LHCN-M2 (cell line): ENCODE data around the gene OR1E2. TPM values are rescaled to one million over a fixed set of nuclear protein-coding genes. Genes with fewer than 3 reads are reported as not detected.
"Not testable (repeated sequence)": the region's sequence is repeated elsewhere in the genome, so short reads cannot be mapped to it uniquely, and the experiment has no call there.

ENCODE experiments used
- DNase-seq: peaks from one replicate; pipeline ENCODE4 v3.0.0-alpha.2; 2012; ENCODE audit warnings: low read depth
- total RNA-seq: library from RNA; depleted of rRNA; stranded (reverse); fragments of >200 nt; gene quantifications from 2 replicates; pipeline ENCODE4 v1.2.3, GENCODE V29; 2014; rRNA removed

The OR1E2 gene
- total RNA-seq, 1 experiment from 2014 or later, result not detected

GRCh38 chr17:3397801-3398200 is 35.8 kb downstream of the OR1E2 start:
- not testable (repeated sequence) for DNase-seq

GRCh38 chr17:3389791-3390190 is 43.9 kb downstream of the OR1E2 start:
- no peak for DNase-seq

- DNase-seq, result no peak
Observed at GRCh38 chr17:3385869-3386816, 47.5 kb downstream of the OR1E2 start, which contains the start of gene OR3A2. OR3A2 (minus strand) TSS chr17:3386308.

Other genes starting within 250 kb of the OR1E2 start
- gene OR1A2, start 236.3 kb downstream of the OR1E2 start, total RNA-seq, result not detected in 2 replicates
- gene OR1A1, start 226.2 kb downstream of the OR1E2 start, total RNA-seq, result not detected in 2 replicates
- gene OR3A1, start 135.5 kb downstream of the OR1E2 start, total RNA-seq, result not detected in 2 replicates
- gene OR3A2, start 47.5 kb downstream of the OR1E2 start, total RNA-seq, result not detected in 2 replicates
- gene OR1E1, start 35.4 kb downstream of the OR1E2 start, total RNA-seq, result not detected in 2 replicates
- gene OR3A3, start 22.5 kb downstream of the OR1E2 start, total RNA-seq, result not detected in 2 replicates
- not detected in 2 replicates for gene SPATA22, start 38.0 kb upstream of the OR1E2 start, total RNA-seq
- 0.23 and 0.45 TPM in 2 replicates for gene ASPA, start 42.2 kb upstream of the OR1E2 start, total RNA-seq
- 0.71 and 1.3 TPM in 2 replicates for gene TRPV3, start 124.0 kb upstream of the OR1E2 start, total RNA-seq
- gene TRPV1, start 175.6 kb upstream of the OR1E2 start, total RNA-seq, result 0.51 and 0.86 TPM in 2 replicates
- gene SHPK, start 202.4 kb upstream of the OR1E2 start, total RNA-seq, result 17.4 and 17.8 TPM in 2 replicates
- gene CTNS, start 202.9 kb upstream of the OR1E2 start, total RNA-seq, result 20.3 and 29.1 TPM in 2 replicates
- gene TAX1BP3, start 234.7 kb upstream of the OR1E2 start, total RNA-seq, result 259 and 286 TPM in 2 replicates
- 13.0 and 42.7 TPM in 2 replicates for gene EMC6, start 235.0 kb upstream of the OR1E2 start, total RNA-seq